Urothelium cell line (cell line): ENCODE measurements around the gene VENTX.
"Not testable (repeated sequence)": the region's sequence is repeated elsewhere in the genome, so short reads cannot be mapped to it uniquely, and the experiment has no call there.

Source experiments
- DNase-seq: peaks from one replicate; pipeline ENCODE4 v3.0.0; 2011; ENCODE audit warnings: low spot score, mixed read lengths
- FAIRE-seq: peaks from 2 replicates; lab custom pipeline; 2011; peaks lifted over from hg19 to GRCh38; lab: Jason Lieb, UNC

The VENTX gene

DNA sequence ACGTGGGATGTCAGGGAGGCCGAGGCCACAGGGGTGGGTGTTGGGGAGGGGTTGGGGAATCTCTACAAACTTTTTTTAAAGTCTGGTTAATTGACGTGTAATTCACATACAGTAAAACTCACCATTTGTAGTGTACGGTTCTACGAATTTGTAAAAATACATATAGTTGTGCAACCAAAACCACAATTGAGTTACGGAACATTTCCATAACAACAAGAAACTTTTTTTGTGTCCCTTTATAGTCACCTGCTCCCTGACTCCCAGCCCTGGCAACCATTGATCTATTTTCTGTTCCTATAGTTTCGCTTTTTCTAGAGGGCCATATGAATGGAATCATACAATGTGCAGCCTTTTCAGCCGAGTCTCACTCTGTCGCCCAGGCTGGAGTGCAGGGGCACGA, 2.9 kb upstream of the VENTX start:
- not testable (repeated sequence) for FAIRE-seq, DNase-seq

DNA sequence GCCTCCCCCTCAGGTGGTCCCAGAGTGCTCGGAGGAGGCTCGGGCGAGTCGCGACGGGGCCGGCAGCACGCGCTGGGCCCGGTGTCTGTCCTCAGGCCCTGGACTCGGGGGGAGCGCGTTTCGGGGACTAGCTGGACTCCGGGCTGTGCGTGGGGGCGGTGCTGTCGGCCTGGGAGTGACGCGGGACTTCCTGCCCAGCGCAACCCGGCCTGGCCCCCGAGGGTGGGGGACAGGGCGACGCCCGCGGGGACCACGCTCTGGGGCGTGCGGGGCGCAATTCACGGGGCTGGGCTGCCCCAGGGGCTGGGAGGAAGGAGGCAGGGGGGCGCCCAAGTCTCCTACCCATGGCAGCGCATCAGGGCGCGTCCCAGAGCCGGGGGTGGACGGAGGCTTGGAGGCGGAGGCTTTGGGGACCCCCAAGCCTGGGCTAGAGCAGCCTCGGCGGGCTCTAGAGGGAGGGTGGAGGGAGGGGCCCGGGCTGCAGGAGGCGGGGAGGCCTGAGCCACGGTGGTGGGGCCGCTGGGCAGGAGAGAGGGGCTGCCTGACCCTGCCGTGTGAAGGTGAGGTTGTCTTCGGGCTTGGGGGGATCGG, 2.3 kb upstream of the VENTX start:
- DNase-seq: no peak
- FAIRE-seq: no peak

DNA sequence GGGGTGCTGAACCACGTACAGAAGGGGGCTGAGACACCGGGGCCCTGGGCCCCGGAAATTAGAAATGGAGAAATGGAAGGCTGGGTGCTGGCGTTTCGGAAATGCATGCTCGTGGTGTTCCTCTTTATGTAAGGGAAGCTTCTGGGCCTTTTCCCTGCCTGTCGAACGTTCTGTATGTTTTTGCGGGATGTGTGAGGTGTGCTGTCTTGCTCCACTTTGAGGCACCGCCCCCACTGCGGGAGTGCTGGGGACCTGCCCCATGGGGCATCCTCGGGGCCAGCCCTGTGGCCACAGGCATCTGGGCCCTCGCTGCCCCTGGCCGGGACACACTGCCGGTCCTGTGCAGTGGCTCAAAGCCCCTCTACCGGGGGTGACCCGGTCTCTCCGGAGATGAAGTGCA, 1.7 kb upstream of the VENTX start:
- FAIRE-seq (no peak), DNase-seq (no peak)

DNA sequence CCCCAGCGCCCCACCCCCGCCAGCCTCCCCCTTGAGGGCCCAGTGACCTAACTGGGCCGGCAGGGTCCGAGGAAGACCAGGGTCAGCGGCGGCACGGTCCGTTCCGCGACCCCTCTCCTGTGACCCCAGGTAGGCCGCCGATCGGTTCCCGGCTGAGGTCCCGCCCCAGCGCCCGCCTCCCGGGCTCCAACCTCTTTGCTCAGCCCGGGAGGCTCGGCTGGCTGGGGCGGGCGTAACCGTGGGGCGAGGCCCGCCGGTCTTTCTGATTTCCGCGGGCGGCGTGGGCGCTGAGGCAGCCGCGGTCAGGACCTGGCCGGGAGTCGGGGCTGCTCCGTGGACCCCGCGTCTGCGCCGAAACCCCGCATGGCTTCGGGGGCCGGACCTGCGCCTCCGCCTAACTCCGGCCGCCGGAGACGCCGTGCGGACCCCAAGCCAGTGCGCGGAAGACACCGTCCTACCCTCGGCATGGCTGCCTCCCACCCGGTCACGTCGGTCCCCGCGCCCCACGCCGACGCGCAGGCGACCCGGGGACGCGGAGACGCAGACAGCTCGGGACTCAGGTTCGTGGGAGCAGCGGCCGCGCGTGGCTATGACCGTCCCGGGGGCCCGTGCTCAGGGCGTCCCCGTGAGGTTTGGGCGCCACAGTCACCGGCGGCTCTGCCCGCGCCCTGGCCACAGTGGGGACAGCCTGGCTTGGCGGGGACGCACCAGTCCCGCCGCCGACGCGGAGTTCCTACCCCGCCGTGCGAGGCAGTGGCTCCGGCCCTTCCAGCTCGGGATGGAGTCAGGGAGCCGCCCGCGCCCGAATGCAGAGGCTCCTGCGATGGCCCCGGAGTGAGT, 1.0 kb upstream of the VENTX start:
- no peak for FAIRE-seq
- DNase-seq: no peak

DNA sequence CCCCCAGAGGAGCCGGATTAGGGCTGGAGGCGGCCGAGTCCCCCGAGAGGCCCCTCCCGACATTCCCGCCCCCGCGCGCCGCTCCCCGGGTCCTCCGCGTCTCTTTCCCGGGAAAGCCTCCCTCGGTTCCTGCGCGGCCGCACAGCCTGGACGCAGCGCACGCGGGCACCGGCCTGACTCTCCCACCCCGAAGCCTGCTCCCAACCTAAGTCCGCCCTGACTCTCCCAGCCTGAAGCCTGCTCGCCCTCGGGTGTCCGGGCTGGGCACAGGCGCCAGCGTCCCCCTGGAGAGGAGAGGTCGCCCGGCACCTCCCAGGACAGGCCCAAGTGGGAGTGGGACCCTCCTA, 441 bp upstream of the VENTX start:
- FAIRE-seq (no peak), DNase-seq (no peak)

DNA sequence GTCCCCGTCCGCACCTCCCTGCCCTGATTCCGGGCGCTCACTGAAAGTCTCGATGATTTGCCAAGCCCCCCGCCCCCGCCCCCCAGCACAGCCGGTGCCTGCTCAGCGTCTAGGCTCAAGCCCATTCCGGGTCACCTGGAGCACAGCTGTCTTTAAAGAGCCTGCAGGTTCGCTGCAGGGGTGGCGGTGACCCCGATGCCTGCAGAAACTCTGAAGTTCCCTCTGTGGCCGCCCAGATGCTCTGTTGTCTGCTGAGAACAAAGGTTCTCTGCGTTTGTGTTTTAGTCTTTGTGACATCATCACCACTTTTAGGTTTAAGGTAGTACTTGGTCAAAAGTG, 780 bp downstream of the VENTX start:
- FAIRE-seq: no peak
- no peak for DNase-seq

DNA sequence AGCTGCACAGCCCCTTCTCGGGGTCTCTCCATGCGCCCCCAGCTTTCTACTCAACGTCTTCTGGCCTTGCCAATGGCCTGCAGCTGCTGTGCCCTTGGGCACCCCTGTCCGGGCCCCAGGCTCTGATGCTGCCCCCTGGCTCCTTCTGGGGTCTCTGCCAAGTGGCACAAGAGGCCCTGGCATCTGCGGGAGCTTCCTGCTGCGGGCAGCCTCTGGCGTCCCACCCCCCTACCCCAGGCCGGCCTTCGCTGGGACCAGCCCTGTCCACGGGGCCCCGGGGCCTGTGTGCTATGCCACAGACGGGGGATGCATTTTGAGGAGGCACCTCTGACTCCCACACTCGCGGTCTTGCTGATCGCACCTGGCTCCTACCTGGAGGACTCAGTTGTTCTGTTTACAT, 2.3 kb downstream of the VENTX start:
- FAIRE-seq (no peak), DNase-seq (no peak)

DNA sequence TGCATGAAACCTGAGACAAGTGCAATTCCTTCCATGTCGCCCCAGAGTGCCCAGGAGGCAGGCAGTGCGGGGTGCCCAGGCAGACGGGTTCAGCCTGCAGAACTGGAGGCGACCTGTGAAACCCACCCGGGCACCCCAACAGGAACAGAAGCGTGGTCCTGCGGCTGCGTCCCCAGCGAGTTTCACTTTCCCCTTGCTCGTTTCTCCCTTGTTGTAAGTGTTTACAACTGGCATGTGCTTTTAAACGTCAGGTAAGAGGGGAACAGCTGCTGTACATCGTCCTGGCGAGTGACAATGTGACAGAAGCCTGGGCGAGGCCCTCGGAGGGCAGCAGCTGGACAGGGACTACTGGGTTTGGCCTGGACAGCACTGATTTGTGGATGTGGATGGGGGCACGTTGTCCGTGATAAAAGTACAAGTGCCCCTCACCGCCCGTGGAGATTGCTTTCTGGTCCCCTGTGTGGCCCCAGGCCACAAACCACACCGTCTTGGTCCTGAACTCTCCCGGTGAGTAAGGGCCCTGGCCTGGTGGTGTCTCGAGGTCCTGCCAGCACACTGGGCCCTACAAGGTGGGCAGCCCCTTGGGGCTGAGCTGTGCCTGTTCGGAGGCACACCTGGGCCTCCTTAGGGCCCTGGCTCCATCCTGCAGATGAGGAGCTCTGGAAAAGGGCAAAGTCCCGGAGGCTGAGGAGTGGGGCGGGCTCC, 4.0 kb downstream of the VENTX start:
- FAIRE-seq: no peak
- DNase-seq: no peak

DNA sequence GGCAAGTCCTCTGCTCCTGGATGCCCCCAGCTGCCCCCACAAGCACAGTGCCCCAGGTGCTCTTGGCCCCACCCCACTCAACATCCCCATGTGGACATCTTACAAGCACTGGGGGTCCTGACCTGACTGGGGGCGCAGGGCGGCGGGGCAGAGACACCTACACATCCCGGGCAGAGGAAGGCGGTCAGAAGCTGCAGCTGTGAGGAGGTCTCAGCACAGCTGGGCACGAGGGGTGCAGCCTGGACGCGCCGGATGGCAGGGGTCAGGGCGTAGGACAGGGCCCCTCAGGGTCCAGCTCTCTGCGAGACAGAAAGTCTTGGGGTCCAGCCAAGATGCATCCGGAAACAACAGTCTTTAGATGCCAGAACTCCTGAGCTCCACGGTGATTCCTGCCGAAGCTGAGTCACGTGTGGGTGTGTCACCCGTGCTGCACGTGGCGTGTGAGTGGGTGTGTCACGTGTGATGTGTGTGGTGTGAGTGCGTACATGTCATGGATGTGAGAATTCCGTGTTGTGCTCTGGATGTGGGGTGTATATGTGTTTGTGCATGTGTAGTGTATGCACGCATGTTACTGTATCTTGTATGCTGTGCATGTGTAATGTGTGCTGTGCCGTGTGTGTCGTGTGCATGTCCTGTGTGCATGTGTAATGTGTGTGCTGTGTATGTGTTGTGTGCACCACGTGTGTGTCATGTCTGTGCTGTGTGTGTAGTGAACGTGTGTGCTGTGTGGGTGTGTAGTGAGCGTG, 5.1 kb downstream of the VENTX start:
- DNase-seq: no peak

DNA sequence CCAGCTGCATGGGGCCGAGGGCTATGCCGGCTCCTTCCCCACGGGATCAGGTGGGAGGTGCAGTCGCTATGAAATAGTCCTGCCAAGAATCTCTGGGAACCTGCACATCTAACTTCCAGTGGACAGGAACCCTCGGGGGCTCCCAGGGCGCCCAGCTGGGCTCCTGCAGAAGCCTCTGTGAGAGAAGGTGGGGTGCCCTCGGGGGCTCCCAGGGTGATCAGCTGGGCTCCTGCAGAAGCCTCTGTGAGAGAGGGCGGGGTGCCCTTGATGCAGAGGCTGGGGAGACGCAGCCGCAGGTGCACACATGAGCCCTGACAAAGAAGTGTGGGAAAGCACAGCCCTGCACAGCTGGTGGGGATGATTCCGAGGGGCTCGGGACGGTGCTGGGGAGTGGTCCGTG, 5.9 kb downstream of the VENTX start:
- FAIRE-seq: no peak
- no peak for DNase-seq

More for the DNA sequence above, 5.1 kb downstream of the VENTX start:
- FAIRE-seq: peak; percentile 94

DNA sequence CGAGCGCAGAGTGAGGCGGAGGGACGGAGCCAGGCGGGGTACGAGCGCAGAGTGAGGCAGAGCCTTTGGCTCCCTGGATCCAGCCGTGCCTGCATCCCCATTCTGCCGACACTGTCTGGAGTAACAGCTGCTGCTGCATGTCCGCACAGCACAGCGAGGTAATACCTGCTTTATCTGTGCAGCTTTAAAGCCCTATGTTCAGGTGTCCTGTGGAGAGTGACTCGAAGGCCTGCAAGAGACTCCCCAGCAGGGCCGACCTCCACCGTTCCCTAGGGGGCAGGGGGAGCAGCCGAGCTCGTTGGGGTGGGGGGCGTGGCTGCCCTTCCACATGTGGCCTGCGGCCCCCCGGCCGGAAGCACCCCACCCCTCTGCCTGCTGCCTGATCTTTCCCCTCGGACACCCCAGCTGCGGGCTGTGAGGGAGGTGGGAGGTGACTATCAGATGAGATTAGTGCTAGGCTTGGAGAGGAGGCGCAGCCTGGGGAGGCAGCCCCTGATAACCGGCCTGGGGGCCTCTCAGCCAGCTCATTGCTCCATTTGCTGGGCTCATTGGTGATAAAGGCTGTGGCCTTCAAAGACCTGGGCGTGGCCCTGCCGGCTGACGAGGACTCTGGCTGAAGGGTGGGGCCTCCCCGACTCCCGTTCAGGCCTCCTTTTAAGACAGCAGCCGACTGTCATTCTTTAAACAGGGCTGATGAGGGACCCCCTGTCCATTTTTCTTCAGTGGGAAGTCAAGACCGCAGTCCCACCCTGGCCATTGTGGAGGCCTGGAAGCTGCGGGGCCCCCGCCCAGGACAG, 8.0 kb downstream of the VENTX start:
- FAIRE-seq: no peak
- no peak for DNase-seq

DNA sequence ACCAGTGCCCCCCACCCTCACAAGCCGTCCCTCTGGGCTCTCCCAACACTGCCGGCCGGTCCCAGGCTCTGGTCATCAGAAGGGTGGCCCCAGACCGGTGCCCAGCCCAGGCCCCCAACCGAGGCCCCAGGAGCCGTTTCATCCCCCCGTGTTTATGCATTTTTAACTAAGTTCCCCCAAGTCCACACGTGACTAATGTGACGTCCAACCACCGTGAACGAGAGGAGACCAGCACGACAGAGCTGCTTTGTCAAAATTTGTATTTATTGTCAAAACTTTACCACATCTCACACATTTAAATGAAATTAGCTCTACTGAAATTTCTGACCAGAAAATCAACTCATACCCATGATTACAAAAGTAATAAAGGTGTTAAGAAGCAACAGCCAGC, 8.6 kb downstream of the VENTX start:
- FAIRE-seq (no peak), DNase-seq (no peak)

DNA sequence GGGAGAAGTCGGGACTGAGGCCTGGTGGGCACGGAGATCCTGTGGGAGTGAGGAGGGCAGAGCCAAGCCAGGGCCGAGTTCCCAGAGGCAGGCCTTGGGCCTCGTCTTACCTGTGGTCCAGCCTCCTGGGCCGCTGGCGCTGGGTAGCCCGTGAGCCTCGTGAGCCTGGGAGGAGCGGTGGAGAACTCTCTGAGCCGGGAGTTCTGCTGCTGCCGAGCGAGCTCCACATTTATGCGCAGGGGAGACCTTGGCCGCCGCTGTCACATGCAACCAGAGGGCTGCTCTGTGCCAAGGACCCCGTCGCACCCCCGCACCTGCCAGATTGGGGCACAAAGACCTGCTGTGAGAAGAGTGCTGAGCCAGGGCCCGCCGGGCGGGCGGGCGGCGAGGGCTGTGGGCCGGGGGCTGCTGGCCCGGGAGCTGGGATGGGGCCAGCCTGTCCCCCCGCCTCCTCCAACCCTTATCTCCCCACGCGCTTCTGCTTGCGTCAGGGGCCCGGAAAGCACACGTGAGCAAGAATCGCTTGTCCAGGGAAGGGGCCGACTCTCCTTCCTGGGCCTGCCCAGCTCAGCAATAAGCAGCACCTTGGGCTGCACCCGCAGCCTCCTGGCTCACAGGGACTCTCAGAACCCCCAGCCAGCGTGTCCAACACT, 10.2 kb downstream of the VENTX start:
- DNase-seq (no peak), FAIRE-seq (no peak)

DNA sequence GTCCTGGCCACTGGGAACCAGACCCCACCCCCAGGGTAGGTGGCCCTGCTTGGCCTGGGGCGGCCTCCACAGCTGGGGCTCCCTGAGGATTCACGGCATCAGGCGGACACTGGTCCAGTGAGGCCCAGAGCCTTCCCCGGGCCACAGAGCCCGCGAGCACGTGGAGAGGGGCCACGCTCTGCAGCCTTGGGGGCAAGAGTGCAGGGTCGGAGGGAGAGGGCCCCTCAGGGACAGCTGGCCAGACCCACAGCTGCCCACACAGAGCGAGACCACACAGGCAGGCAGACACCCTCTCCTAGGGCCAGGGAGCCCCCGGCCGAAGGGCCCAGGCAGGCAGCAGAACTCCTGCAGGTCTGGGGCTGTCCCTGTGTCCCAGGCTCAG, 10.7 kb downstream of the VENTX start:
- DNase-seq (no peak), FAIRE-seq (no peak)

DNA sequence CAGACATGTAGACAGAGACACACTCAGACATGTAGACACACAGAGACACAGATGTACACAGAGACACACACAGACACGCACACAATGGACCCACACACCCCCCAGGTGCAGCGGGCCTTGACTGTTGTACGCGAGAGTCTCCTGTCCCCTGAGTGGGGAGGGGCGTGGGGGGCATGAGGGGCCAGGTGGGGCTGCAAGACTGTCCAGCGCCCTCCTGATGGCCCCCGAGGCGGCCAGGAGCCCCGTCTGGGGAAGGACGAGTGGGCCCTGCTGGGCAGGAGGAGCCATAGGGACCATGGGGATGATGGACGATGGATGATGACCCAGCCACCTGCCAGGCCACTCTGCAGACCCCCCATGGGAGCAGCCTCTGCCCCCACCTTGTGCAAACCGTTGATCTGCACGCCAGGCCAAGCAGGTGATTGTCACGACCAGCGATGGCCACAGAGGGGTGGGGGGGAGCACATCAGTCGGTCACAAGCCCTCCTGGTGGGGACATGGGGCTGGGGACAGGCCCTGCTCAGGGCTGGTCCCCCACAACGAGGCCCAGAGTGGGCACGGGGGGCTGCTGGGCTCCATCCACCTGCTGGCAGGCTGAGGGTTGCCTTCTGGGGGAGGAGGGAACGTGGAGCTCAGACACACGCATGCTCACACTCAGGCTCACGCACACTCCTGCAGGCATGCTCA, 11.6 kb downstream of the VENTX start:
- FAIRE-seq (no peak), DNase-seq (no peak)

DNA sequence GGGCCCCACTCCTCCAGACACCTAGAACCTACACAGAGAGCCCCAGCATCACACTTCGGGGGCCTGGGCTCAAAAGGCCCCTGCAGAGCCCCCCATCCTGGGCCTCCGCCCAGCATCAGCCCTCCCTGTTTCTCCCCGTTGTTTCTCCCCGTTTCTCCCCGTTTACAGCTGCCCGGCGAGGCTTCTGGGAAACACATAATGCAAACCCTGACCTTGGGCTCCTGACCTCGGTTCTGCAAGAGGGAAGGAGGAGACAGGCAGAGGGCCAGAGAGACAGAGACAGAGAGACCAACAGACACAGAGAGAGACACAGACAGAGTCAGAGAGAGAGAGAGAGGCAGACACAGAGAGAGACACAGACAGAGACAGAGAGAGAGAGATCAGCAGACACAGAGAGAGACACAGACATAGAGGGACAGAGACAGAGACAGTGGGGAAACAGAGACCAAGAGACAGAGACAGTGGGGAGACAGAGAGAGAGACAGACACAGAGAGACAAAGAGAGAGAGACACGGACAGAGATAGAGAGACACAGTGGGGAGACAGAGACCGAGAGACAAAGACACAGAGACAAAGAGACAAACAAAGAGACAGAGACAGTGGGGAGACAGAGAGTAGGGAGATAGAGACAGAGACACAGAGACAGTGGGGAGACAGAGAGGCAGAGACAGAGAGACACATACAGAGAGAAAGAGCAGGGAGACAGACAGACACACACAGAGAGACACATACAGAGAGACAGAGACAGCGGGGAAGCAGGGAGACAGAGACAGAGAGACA, 12.5 kb downstream of the VENTX start:
- no peak for FAIRE-seq
- DNase-seq: no peak

DNA sequence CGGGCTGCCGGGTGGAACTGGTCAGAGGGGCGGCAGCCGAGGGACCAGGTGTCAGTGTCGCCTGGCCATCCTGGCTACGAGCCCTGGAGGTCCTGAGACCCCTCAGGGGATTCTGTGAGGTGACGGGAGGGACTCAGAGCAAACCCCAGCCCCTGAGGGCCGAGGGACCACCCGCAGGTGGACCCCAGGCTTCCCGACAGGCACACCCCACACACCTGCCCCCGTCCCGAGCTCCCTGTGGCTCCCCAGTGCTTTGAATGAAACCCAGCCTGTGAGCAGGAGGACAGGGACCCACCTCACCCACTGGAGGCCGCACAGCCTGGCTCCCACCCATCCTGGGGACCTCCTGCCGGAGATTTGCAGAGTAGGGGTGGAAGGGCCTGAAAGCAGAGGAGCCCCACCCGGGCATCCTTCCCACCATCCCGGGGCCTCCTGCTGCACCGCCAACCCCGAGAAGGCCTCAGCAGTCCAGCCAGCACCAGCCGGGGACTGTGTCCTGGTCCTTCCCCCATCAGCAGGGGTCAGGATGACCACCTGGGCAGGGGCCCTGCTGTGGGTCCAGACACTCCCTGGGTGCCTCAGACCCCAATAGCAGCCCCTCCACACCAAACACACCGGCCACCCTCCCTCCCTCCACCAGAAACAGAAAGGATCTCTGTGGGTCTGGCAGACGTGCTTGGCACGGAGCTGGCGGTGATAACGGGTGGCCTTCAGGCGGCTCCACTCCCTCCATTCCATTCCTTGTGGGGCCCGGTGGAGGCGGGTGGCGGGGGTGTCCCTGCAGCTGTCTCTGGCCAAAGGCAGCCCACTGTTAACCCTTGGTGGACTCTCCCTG, 13.9 kb downstream of the VENTX start:
- DNase-seq: no peak
- no peak for FAIRE-seq

DNA sequence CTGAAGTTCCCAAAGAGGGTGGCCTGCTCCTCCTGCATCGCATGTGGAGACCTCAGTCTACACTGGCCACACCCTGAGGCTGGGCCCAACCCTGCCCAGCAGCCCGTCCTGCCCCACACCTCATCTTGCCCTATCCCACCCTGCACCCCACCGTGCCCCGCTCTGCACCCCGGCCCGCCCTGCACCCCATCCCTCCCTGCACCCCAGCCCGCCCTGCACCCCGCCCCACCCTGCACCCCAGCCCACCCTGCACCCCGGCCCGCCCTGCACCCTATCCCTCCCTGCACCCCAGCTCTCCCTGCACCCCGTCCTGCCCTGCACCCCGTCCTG, 14.5 kb downstream of the VENTX start:
- DNase-seq: no peak
- no peak for FAIRE-seq
